SH-SY5Y (cell line): Measurements from ENCODE around the gene PAM16.

ENCODE experiments used
- GATA2 ChIP-seq: IDR thresholded peaks from 2 replicates; pipeline ENCODE4 v1.6.1; 2011; ENCODE audit warnings: mild to moderate bottlenecking, low read depth, low read length
- GATA3 ChIP-seq: IDR thresholded peaks from 2 replicates; pipeline ENCODE4 v1.6.1; 2011; ENCODE audit warnings: low read depth, mild to moderate bottlenecking, low read length, moderate library complexity

- no peak for TF ChIP-seq GATA2
- TF ChIP-seq GATA3, result no peak
Observed at GRCh38 chr16:4365014-4365406, 13.9 kb upstream of the PAM16 start.
